ENCODE data around the gene ITGBL1.

DNA sequence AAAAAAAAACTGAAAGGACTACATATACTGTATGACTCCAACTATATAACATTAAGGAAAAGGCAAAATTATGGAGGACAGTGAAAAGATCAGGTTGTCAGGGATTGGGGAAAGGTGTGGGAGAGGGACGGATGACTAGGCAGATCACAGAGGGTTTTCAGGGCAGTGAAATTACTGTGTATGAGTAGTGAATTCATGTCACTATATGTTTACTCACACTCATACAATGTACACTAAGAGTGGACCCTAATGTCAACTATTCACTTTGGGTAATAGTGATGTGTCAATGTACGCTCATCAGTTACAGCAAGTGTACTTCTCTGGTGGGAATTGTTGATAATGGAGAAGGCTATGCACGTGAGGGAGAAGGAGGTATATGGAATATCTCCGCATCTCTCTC lies 144.3 kb downstream of the ITGBL1 start:
- TF ChIP-seq CBFB (CRISPR knock-in tag; IDR thresholded peaks at IDR 0.05; ENCODE audit: low read depth) (no peak), ESRRA (CRISPR knock-in tag; IDR thresholded peaks at IDR 0.05; ENCODE audit: borderline replicate concordance) (no peak), RELA (CRISPR knock-in tag; IDR thresholded peaks at IDR 0.05; ENCODE audit: borderline replicate concordance) (no peak), JUN (CRISPR knock-in tag; IDR thresholded peaks at IDR 0.05) (no peak), FOXK1 (CRISPR knock-in tag; IDR thresholded peaks at IDR 0.05) (no peak)
- TF ChIP-seq, protein P1, sequence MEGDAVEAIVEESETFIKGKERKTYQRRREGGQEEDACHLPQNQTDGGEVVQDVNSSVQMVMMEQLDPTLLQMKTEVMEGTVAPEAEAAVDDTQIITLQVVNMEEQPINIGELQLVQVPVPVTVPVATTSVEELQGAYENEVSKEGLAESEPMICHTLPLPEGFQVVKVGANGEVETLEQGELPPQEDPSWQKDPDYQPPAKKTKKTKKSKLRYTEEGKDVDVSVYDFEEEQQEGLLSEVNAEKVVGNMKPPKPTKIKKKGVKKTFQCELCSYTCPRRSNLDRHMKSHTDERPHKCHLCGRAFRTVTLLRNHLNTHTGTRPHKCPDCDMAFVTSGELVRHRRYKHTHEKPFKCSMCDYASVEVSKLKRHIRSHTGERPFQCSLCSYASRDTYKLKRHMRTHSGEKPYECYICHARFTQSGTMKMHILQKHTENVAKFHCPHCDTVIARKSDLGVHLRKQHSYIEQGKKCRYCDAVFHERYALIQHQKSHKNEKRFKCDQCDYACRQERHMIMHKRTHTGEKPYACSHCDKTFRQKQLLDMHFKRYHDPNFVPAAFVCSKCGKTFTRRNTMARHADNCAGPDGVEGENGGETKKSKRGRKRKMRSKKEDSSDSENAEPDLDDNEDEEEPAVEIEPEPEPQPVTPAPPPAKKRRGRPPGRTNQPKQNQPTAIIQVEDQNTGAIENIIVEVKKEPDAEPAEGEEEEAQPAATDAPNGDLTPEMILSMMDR (IDR thresholded peaks at IDR 0.05), result no peak
- TF ChIP-seq, protein P2, sequence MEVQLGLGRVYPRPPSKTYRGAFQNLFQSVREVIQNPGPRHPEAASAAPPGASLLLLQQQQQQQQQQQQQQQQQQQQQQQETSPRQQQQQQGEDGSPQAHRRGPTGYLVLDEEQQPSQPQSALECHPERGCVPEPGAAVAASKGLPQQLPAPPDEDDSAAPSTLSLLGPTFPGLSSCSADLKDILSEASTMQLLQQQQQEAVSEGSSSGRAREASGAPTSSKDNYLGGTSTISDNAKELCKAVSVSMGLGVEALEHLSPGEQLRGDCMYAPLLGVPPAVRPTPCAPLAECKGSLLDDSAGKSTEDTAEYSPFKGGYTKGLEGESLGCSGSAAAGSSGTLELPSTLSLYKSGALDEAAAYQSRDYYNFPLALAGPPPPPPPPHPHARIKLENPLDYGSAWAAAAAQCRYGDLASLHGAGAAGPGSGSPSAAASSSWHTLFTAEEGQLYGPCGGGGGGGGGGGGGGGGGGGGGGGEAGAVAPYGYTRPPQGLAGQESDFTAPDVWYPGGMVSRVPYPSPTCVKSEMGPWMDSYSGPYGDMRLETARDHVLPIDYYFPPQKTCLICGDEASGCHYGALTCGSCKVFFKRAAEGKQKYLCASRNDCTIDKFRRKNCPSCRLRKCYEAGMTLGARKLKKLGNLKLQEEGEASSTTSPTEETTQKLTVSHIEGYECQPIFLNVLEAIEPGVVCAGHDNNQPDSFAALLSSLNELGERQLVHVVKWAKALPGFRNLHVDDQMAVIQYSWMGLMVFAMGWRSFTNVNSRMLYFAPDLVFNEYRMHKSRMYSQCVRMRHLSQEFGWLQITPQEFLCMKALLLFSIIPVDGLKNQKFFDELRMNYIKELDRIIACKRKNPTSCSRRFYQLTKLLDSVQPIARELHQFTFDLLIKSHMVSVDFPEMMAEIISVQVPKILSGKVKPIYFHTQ (CRISPR knock-in tag; IDR thresholded peaks at IDR 0.05), result no peak
- TF ChIP-seq, protein P3, sequence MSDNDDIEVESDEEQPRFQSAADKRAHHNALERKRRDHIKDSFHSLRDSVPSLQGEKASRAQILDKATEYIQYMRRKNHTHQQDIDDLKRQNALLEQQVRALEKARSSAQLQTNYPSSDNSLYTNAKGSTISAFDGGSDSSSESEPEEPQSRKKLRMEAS (CRISPR knock-in tag; IDR thresholded peaks at IDR 0.05), result no peak
- TF ChIP-seq, protein P4, sequence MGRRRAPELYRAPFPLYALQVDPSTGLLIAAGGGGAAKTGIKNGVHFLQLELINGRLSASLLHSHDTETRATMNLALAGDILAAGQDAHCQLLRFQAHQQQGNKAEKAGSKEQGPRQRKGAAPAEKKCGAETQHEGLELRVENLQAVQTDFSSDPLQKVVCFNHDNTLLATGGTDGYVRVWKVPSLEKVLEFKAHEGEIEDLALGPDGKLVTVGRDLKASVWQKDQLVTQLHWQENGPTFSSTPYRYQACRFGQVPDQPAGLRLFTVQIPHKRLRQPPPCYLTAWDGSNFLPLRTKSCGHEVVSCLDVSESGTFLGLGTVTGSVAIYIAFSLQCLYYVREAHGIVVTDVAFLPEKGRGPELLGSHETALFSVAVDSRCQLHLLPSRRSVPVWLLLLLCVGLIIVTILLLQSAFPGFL (CRISPR knock-in tag; IDR thresholded peaks at IDR 0.05; ENCODE audit: borderline replicate concordance), result no peak
- TF ChIP-seq, protein P5, sequence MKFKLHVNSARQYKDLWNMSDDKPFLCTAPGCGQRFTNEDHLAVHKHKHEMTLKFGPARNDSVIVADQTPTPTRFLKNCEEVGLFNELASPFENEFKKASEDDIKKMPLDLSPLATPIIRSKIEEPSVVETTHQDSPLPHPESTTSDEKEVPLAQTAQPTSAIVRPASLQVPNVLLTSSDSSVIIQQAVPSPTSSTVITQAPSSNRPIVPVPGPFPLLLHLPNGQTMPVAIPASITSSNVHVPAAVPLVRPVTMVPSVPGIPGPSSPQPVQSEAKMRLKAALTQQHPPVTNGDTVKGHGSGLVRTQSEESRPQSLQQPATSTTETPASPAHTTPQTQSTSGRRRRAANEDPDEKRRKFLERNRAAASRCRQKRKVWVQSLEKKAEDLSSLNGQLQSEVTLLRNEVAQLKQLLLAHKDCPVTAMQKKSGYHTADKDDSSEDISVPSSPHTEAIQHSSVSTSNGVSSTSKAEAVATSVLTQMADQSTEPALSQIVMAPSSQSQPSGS (CRISPR knock-in tag; IDR thresholded peaks at IDR 0.05; ENCODE audit: borderline replicate concordance, low read depth), result no peak
